ENCODE measurements around the gene SAMMSON.

The SAMMSON gene

GRCh38 chr3:70075101-70075500 lies 75.6 kb downstream of the SAMMSON start:
- H3K36me3 ChIP-seq (replicated peaks; ENCODE audit: low read depth, low read length) = no peaks in the 10 kb centered on the region
- no peak overlapping the region for H2AFZ ChIP-seq (ENCODE audit: low read depth, low read length)
- H3K79me2 ChIP-seq (ENCODE audit: low read length) = no peaks in the 10 kb centered on the region
- H3K27ac ChIP-seq (ENCODE audit: low read length) = no peak overlapping the region
- TF ChIP-seq, protein P1, sequence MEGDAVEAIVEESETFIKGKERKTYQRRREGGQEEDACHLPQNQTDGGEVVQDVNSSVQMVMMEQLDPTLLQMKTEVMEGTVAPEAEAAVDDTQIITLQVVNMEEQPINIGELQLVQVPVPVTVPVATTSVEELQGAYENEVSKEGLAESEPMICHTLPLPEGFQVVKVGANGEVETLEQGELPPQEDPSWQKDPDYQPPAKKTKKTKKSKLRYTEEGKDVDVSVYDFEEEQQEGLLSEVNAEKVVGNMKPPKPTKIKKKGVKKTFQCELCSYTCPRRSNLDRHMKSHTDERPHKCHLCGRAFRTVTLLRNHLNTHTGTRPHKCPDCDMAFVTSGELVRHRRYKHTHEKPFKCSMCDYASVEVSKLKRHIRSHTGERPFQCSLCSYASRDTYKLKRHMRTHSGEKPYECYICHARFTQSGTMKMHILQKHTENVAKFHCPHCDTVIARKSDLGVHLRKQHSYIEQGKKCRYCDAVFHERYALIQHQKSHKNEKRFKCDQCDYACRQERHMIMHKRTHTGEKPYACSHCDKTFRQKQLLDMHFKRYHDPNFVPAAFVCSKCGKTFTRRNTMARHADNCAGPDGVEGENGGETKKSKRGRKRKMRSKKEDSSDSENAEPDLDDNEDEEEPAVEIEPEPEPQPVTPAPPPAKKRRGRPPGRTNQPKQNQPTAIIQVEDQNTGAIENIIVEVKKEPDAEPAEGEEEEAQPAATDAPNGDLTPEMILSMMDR (IDR thresholded peaks at IDR 0.05; ENCODE audit: low read depth, low read length) = no peak
- TF ChIP-seq EZH2phosphoT487 (IDR thresholded peaks at IDR 0.05; ENCODE audit: low read depth) = no peak
- H3K4me1 ChIP-seq (ENCODE audit: low read length) = no peaks in the 10 kb centered on the region
- no peak overlapping the region for H3K4me2 ChIP-seq (ENCODE audit: low read length)
- H3K27me3 ChIP-seq (ENCODE audit: low read depth, low read length) = peaks cover 60% of the 10 kb centered on the region
- H4K20me1 ChIP-seq (ENCODE audit: insufficient read depth, low read length) = no peaks in the 10 kb centered on the region
- no peaks in the 10 kb centered on the region for H3K9me3 ChIP-seq (ENCODE audit: insufficient read depth, low read length)
- H3K4me3 ChIP-seq (ENCODE audit: low read length) = no peak overlapping the region
- no peak overlapping the region for H3K9ac ChIP-seq (ENCODE audit: low read length)

- Histone ChIP-seq H3K9me3 (ENCODE audit: insufficient read depth, low read length) (no peaks in the 10 kb centered on the region), H2AFZ (ENCODE audit: low read depth, low read length) (no peak overlapping the region), H3K4me3 (ENCODE audit: low read length) (no peak overlapping the region), H3K4me1 (ENCODE audit: low read length) (no peaks in the 10 kb centered on the region), H3K36me3 (replicated peaks; ENCODE audit: low read depth, low read length) (no peaks in the 10 kb centered on the region), H3K27ac (ENCODE audit: low read length) (no peak overlapping the region), H3K79me2 (ENCODE audit: low read length) (no peaks in the 10 kb centered on the region), H3K9ac (ENCODE audit: low read length) (no peak overlapping the region), H4K20me1 (ENCODE audit: insufficient read depth, low read length) (no peaks in the 10 kb centered on the region), H3K4me2 (ENCODE audit: low read length) (no peak overlapping the region), H3K27me3 (ENCODE audit: low read depth, low read length) (peaks cover 61% of the 10 kb centered on the region)
- TF ChIP-seq EZH2phosphoT487 (IDR thresholded peaks at IDR 0.05; ENCODE audit: low read depth) = no peak
- TF ChIP-seq, protein P1 (IDR thresholded peaks at IDR 0.05; ENCODE audit: low read depth, low read length) = no peak
Observed at GRCh38 chr3:70076396-70076795, 76.9 kb downstream of the SAMMSON start.

GRCh38 chr3:70078778-70079177 lies 79.2 kb downstream of the SAMMSON start:
- Histone ChIP-seq H3K36me3 (replicated peaks; ENCODE audit: low read depth, low read length) (no peaks in the 10 kb centered on the region), H3K4me1 (ENCODE audit: low read length) (no peaks in the 10 kb centered on the region), H3K9me3 (ENCODE audit: insufficient read depth, low read length) (no peaks in the 10 kb centered on the region), H3K79me2 (ENCODE audit: low read length) (no peaks in the 10 kb centered on the region), H3K4me2 (ENCODE audit: low read length) (no peak overlapping the region), H3K27me3 (ENCODE audit: low read depth, low read length) (peaks cover 72% of the 10 kb centered on the region), H3K4me3 (ENCODE audit: low read length) (no peak overlapping the region), H3K27ac (ENCODE audit: low read length) (no peak overlapping the region), H2AFZ (ENCODE audit: low read depth, low read length) (no peak overlapping the region), H4K20me1 (ENCODE audit: insufficient read depth, low read length) (no peaks in the 10 kb centered on the region), H3K9ac (ENCODE audit: low read length) (no peak overlapping the region)
- TF ChIP-seq, protein P1 (IDR thresholded peaks at IDR 0.05; ENCODE audit: low read depth, low read length) = no peak
- no peak for TF ChIP-seq EZH2phosphoT487 (IDR thresholded peaks at IDR 0.05; ENCODE audit: low read depth)

DNA sequence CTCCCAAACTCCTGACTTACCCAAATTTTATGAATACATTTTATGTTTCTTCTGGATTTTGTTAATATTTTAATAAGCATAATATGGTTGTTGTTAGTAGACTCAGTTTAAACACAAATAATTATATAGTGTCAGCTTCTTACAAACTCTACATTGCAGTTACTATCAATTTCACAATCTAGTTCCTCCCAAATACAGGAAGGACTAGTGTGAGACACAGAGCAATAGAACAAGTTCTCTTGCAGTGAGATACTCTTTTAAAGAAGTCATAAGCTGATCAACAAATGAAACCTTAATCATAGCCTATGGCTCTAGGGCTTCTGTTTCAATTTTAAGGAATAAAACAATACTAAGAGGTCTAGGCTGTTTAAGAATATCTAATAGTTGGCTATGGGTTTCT lies 86.1 kb downstream of the SAMMSON start:
- Histone ChIP-seq H3K9ac (ENCODE audit: low read length) (no peak overlapping the region), H2AFZ (ENCODE audit: low read depth, low read length) (no peak overlapping the region), H3K4me1 (ENCODE audit: low read length) (no peaks in the 10 kb centered on the region), H4K20me1 (ENCODE audit: insufficient read depth, low read length) (no peaks in the 10 kb centered on the region), H3K4me3 (ENCODE audit: low read length) (no peak overlapping the region), H3K4me2 (ENCODE audit: low read length) (no peak overlapping the region), H3K9me3 (ENCODE audit: insufficient read depth, low read length) (no peaks in the 10 kb centered on the region), H3K27ac (ENCODE audit: low read length) (no peak overlapping the region), H3K27me3 (ENCODE audit: low read depth, low read length) (peaks cover 49% of the 10 kb centered on the region), H3K79me2 (ENCODE audit: low read length) (no peaks in the 10 kb centered on the region), H3K36me3 (replicated peaks; ENCODE audit: low read depth, low read length) (no peaks in the 10 kb centered on the region)
- TF ChIP-seq EZH2phosphoT487 (IDR thresholded peaks at IDR 0.05; ENCODE audit: low read depth) = no peak
- TF ChIP-seq, protein P1 (IDR thresholded peaks at IDR 0.05; ENCODE audit: low read depth, low read length) = no peak

Measured in OCI-LY3 (cell line).